CD14-positive monocyte (primary cell): ENCODE data around the gene SDCBP2. TPM values are rescaled to one million over a fixed set of nuclear protein-coding genes. Genes with fewer than 3 reads are reported as not detected.

Experiments used
- DNase-seq, 3 donors: peaks; one replicate each; pipeline ENCODE4 v3.0.0-alpha.2; 2011 to 2022
- H2AFZ ChIP-seq: 2 replicates; pipeline ENCODE4 v1.6.0; 2012; ENCODE audit warnings: mild to moderate bottlenecking, low read depth, low read length, inconsistent platforms; ENCODE audit not compliant: insufficient read depth, poor library complexity, severe bottlenecking
- H3K27ac ChIP-seq, 2 donors: 1 replicate in 1 of 2; 2 replicates in 1 of 2; pipeline ENCODE4 v1.5.1; 2012 to 2013; ENCODE audit warnings: low read length in 2 of 2, control low read depth in 1 of 2, inconsistent platforms in 1 of 2, low read depth in 1 of 2, mild to moderate bottlenecking in 1 of 2
- H3K27me3 ChIP-seq, 2 donors: one replicate each; pipeline versions ENCODE4 v1.6.0 to v1.6.1; 2011 to 2013; ENCODE audit warnings: low read length in 2 of 2; ENCODE audit not compliant: control insufficient read depth in 2 of 2, insufficient read depth in 2 of 2
- H3K36me3 ChIP-seq, 2 donors: replicated peaks in 1 of 2; 1 replicate in 1 of 2; 2 replicates in 1 of 2; pipeline versions ENCODE4 v1.5.1 to v1.6.1; 2012 to 2013; ENCODE audit warnings: low read length in 2 of 2, control low read depth in 1 of 2, inconsistent platforms in 1 of 2, mild to moderate bottlenecking in 1 of 2; ENCODE audit not compliant: insufficient read depth in 2 of 2, control insufficient read depth in 1 of 2
- H3K4me1 ChIP-seq, 2 donors: 1 replicate in 1 of 2; 2 replicates in 1 of 2; pipeline versions ENCODE4 v1.5.1 to v1.6.1; 2012 to 2013; ENCODE audit warnings: low read length in 2 of 2, control low read depth in 1 of 2, inconsistent platforms in 1 of 2, mild to moderate bottlenecking in 1 of 2, moderate library complexity in 1 of 2; ENCODE audit not compliant: insufficient read depth in 2 of 2, control insufficient read depth in 1 of 2
- H3K4me2 ChIP-seq: replicated peaks from 2 replicates; pipeline ENCODE3; 2012; ENCODE audit warnings: low read length, moderate library complexity, mild to moderate bottlenecking; ENCODE audit not compliant: poor library complexity, severe bottlenecking; ENCODE audit errors: extremely low read depth
- H3K4me3 ChIP-seq, 3 experiments: fragments of 200-600 bp in 1 of 3; sonication (generic) in 1 of 3; replicated peaks in 1 of 3; 1 replicate in 2 of 3; 2 replicates in 1 of 3; pipeline ENCODE4 v1.5.1; 2011 to 2013; ENCODE audit warnings: low read length in 3 of 3, mild to moderate bottlenecking in 3 of 3, control low read depth in 2 of 3, low read depth in 2 of 3, inconsistent platforms in 1 of 3, moderate library complexity in 1 of 3
- H3K79me2 ChIP-seq: 2 replicates; pipeline ENCODE4 v1.6.0; 2012; ENCODE audit warnings: mild to moderate bottlenecking, control low read depth, inconsistent platforms, low read length, moderate library complexity; ENCODE audit not compliant: insufficient read depth
- H3K9ac ChIP-seq: 2 replicates; pipeline ENCODE4 v1.6.0; 2017; ENCODE audit warnings: low read length, mild to moderate bottlenecking; ENCODE audit not compliant: insufficient read depth, poor library complexity, severe bottlenecking
- H3K9me3 ChIP-seq, 2 donors: replicated peaks in 1 of 2; 1 replicate in 1 of 2; 2 replicates in 1 of 2; pipeline versions ENCODE4 v1.5.1 to v1.6.1; 2012 to 2013; ENCODE audit warnings: low read length in 2 of 2, control low read depth in 1 of 2; ENCODE audit not compliant: control insufficient read depth in 1 of 2, insufficient read depth in 1 of 2
- H4K20me1 ChIP-seq: 2 replicates; pipeline ENCODE4 v1.6.0; 2012; ENCODE audit warnings: mild to moderate bottlenecking, low read length, control low read depth, moderate library complexity; ENCODE audit not compliant: insufficient read depth
- H3K27ac Mint-ChIP-seq, 7 donors: one replicate each; pipeline ENCODE4 v1.8.0; 2020; ENCODE audit warnings: mild to moderate bottlenecking in 7 of 7, mixed read lengths in 7 of 7, moderate library complexity in 6 of 7, inconsistent platforms in 2 of 7
- H3K27me3 Mint-ChIP-seq, 3 donors: one replicate each; pipeline ENCODE4 v1.8.0; 2021 to 2022; ENCODE audit warnings: low read depth in 3 of 3, mild to moderate bottlenecking in 3 of 3, mixed read lengths in 3 of 3, moderate library complexity in 3 of 3, inconsistent platforms in 1 of 3
- H3K36me3 Mint-ChIP-seq, 2 donors: one replicate each; pipeline ENCODE4 v1.8.0; 2020; ENCODE audit warnings: mixed read lengths in 2 of 2, inconsistent platforms in 1 of 2, mild to moderate bottlenecking in 1 of 2
- H3K4me1 Mint-ChIP-seq: one replicate; pipeline ENCODE4 v1.8.0; 2020; ENCODE audit warnings: mild to moderate bottlenecking, mixed read lengths
- H3K4me3 Mint-ChIP-seq, 2 donors: one replicate each; pipeline ENCODE4 v1.8.0; 2020; ENCODE audit warnings: mild to moderate bottlenecking in 2 of 2, mixed read lengths in 2 of 2, moderate library complexity in 1 of 2
- H3K9me3 Mint-ChIP-seq, 7 donors: one replicate each; pipeline ENCODE4 v1.8.0; 2020 to 2022; ENCODE audit warnings: mixed read lengths in 7 of 7, mild to moderate bottlenecking in 6 of 7, moderate library complexity in 6 of 7, inconsistent platforms in 2 of 7
- whole genome bisulfite sequencing: methylation state at CpG from one replicate; pipeline ENCODE4 v1.1.5; 2013; ENCODE audit warnings: missing lambda C conversion rate; ENCODE audit not compliant: insufficient coverage; 5-methylcytosine and 5-hydroxymethylcytosine counted together
- intact Hi-C, 2 donors: fragments of 100-400 bp; cut with micrococcal nuclease; formaldehyde crosslinking; loops; one replicate each; pipeline versions ENCODE4 v1.15.0 to v1.15.1; 2023
- polyA plus RNA-seq, 3 donors: library from polyadenylated mRNA; depleted of rRNA in 1 of 3; unstranded in 2 of 3; stranded (reverse) in 1 of 3; fragments of 300-500 nt in 2 of 3; fragments of >200 nt in 1 of 3; fragmentation: Illumina TruSeq in 2 of 3; gene quantifications; 1 replicate in 2 of 3; 2 replicates in 1 of 3; pipeline ENCODE4 v1.2.3, GENCODE V29; 2012 to 2021
- TF ChIP-seq, protein P1 (sequence below): fragments of 200-600 bp; IDR thresholded peaks from one replicate; pipeline ENCODE4 v1.8.0; 2022; ENCODE audit warnings: antibody characterized with exemption, mild to moderate bottlenecking

The SDCBP2 gene
- polyA plus RNA-seq, 3 donors, result 0.69 to 1.0 (median 0.71) TPM

DNA sequence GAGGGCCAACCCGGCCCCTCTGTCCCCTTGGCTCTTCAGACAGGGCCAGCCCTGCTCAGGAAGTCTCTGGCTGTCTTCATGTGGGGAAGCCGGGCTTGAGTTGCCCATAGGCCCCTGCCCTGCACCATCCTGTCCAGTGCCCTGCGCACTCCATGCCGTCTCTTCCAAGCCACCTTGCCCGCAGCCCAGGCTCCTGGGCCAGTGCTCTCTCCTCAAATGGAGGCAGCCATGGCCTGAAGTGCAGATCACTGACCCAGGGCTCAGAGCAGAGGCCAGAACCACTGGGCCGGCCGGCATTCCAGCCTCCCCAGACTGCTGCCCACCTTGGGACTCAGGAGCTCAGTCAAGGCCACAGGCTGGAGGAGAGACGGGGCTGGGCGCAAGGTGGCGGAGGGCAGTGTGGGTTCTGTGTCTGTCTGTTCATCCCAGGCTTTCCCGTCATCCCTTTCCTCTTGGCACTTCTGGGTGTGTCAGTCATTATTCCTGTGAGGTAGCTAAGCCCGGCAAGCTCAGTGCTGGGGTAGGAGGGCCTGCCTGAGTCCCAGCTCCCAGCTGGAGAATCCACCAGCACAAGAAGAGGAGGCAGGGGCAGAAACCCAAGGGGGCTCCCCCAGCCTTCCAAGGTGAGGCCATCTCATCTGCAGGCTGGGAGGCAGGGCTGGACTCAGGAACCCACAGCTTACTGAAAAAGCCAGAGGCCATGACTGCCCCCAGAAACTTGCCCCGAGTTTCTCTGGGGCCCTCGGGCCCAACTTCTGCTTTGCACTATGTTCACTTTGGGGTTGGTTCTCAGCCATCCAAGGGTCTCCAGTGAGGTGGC lies 22.4 kb downstream of the SDCBP2 start:
- Histone ChIP-seq H3K4me1 (no peaks in the 10 kb centered on the region), H3K4me2 (no peak overlapping the region), H4K20me1 (no peaks in the 10 kb centered on the region), H3K9me3 (no peaks in the 10 kb centered on the region), H3K27ac (no peak overlapping the region), H3K36me3 (no peaks in the 10 kb centered on the region), H3K27me3 (no peaks in the 10 kb centered on the region), H2AFZ (no peak overlapping the region), H3K4me3 (no peak overlapping the region), H3K9ac (no peak overlapping the region), H3K79me2 (no peaks in the 10 kb centered on the region)
- Mint-ChIP-seq H3K27ac (no peak overlapping the region), H3K9me3 (no peaks in the 10 kb centered on the region), H3K27me3 (peaks cover 0 to 3% (median 3%) of the 10 kb centered on the region in 3 donors), H3K4me1 (no peaks in the 10 kb centered on the region), H3K36me3 (no peaks in the 10 kb centered on the region), H3K4me3 (no peak overlapping the region)
- TF ChIP-seq, protein P1, sequence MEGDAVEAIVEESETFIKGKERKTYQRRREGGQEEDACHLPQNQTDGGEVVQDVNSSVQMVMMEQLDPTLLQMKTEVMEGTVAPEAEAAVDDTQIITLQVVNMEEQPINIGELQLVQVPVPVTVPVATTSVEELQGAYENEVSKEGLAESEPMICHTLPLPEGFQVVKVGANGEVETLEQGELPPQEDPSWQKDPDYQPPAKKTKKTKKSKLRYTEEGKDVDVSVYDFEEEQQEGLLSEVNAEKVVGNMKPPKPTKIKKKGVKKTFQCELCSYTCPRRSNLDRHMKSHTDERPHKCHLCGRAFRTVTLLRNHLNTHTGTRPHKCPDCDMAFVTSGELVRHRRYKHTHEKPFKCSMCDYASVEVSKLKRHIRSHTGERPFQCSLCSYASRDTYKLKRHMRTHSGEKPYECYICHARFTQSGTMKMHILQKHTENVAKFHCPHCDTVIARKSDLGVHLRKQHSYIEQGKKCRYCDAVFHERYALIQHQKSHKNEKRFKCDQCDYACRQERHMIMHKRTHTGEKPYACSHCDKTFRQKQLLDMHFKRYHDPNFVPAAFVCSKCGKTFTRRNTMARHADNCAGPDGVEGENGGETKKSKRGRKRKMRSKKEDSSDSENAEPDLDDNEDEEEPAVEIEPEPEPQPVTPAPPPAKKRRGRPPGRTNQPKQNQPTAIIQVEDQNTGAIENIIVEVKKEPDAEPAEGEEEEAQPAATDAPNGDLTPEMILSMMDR, result no peak
- no peak for DNase-seq
- intact Hi-C loops, result no loop called here
- WGBS, result 92% methylated on average over 14 of the region's 14 CpGs

DNA sequence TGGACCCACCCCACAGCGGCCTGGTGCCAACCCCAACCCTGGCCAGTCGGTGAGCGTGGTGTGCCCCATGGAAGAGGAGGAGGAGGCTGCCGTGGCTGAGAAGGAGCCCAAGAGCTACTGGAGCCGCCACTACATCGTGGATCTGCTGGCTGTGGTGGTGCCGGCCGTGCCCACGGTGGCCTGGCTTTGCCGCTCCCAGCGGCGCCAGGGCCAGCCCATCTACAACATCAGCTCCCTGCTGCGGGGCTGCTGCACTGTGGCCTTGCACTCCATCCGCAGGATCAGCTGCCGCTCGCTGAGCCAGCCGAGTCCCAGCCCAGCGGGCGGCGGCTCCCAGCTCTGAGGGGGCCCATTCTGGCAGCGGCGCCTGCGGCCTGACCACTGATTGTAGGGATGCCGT lies 23.2 kb downstream of the SDCBP2 start:
- Histone ChIP-seq H3K36me3 (no peaks in the 10 kb centered on the region), H3K9me3 (no peaks in the 10 kb centered on the region), H3K27me3 (no peaks in the 10 kb centered on the region), H3K4me3 (no peak overlapping the region), H4K20me1 (no peaks in the 10 kb centered on the region), H3K4me2 (no peak overlapping the region), H2AFZ (no peak overlapping the region), H3K27ac (no peak overlapping the region), H3K9ac (no peak overlapping the region), H3K79me2 (no peaks in the 10 kb centered on the region), H3K4me1 (peaks cover 0 to 5% of the 10 kb centered on the region in 2 donors)
- Mint-ChIP-seq H3K27ac (no peak overlapping the region), H3K4me1 (peaks cover 6% of the 10 kb centered on the region), H3K36me3 (no peaks in the 10 kb centered on the region), H3K27me3 (peaks cover 1 to 3% (median 3%) of the 10 kb centered on the region in 3 donors), H3K4me3 (no peak overlapping the region), H3K9me3 (no peaks in the 10 kb centered on the region)
- intact Hi-C loops, result no loop called here
- TF ChIP-seq, protein P1, result no peak
- no peak for DNase-seq
- WGBS, result 98% methylated on average over 11 of the region's 24 CpGs
